Activated CD8-positive, alpha-beta memory T cell treated with anti-CD3 and anti-CD28 coated beads, Interleukin-2, amount 10 ng/mL, durations not matched to agents 7 days and 5 days (primary cell): ENCODE results near the gene RSPO4. TPM values are rescaled to one million over a fixed set of nuclear protein-coding genes. Genes with fewer than 3 reads are reported as not detected.

Experiments
- ATAC-seq: fragments of 150-1000 bp; cut with Tn5 transposase; one replicate; pipeline ENCODE4 v1.10.0; 2021; ENCODE audit warnings: moderate library complexity
- CTCF ChIA-PET: fragments of 350-600 bp; sonication (Branson Sonifier 250); formaldehyde crosslinking; loops from one replicate; lab custom pipeline; 2021; ENCODE audit warnings: antibody characterized with exemption; lab: Charles Lee
- DNase-seq: peaks from one replicate; pipeline ENCODE4 v3.0.0-alpha.2; 2020
- H3K27ac Mint-ChIP-seq: one replicate; pipeline ENCODE4 v1.8.0; 2021; ENCODE audit warnings: mild to moderate bottlenecking, mixed read lengths
- H3K27me3 Mint-ChIP-seq: one replicate; pipeline ENCODE4 v1.8.0; 2021; ENCODE audit warnings: mixed read lengths
- H3K36me3 Mint-ChIP-seq: one replicate; pipeline ENCODE4 v1.8.0; 2021; ENCODE audit warnings: mild to moderate bottlenecking, mixed read lengths
- H3K4me1 Mint-ChIP-seq: one replicate; pipeline ENCODE4 v1.8.0; 2021; ENCODE audit warnings: mixed read lengths
- H3K4me3 Mint-ChIP-seq: one replicate; pipeline ENCODE4 v1.8.0; 2021; ENCODE audit warnings: mild to moderate bottlenecking, moderate library complexity, mixed read lengths
- H3K9me3 Mint-ChIP-seq: one replicate; pipeline ENCODE4 v1.8.0; 2022; ENCODE audit warnings: low read depth, mixed read lengths
- total RNA-seq, 2 experiments: library from RNA; stranded (reverse); gene quantifications; one replicate each; pipeline ENCODE4 v1.2.3, GENCODE V29; 2021

The RSPO4 gene
- total RNA-seq, 2 experiments from 2014 or later: not detected

DNA sequence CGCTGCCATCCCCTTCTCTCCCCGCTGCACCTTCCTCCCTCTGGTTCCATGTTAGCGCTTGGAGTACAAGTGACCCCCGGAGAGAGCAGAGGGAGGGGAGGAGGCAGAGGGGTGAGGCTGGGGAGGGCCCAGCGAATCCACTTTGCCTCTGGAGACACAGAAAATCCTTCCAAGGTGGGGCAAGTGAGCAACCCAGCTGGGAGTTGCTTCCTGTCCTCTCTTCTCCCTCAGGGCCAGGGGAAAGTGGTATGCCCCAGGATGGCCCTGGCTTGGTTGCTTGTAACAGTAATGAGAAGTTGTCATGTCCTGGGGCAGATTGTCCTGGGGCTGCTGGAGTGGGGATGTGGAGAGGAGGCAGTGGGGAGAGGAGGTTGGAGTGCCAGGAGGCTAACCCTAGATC, 85.3 kb downstream of the RSPO4 start:
- H3K27ac Mint-ChIP-seq: no peak overlapping the region
- CTCF ChIA-PET: interaction anchor here (1.1 kb wide), 1 partner anchor 39 kb away, joined by 3 read pairs; no protein-coding TSS in a partner anchor

DNA sequence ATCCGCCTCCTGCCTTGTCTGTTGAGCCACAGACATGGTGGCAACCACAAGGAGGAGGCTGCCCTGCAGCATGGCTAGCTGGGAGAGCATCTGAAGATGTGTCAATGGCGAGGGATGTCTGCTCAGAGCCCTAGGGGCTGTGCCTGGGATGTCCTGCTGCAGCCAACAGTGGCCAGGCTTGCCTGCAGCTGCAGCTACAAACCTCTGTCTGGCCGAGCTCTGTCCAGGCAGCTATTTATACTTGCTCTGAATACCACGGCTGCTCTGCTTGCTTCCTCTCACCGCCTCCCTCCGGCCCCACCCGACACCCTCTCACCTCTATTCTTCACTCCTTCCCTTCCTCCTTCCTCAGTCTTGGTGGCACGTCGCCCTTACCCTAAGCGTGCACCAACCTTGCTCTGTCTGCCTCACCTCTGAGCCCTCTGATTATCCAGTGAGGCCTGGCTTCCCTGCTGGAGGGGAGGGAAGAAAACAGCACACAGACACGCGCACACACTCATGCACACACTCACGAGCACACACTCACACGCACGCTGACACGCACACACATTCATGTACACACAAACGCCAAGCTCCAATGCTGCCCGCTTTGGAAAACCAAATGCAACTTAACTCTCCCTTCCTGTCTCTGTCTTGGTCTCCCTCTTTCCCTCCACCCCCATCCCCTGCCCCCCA, 85.8 kb downstream of the RSPO4 start, which contains the start of gene ANGPT4:
Gene ANGPT4, minus strand, starts transcription at position 210 of the 675 bp plus-strand sequence. Its CDS starts 120 bp downstream, at position 90.
- DNase-seq (no peak), ATAC-seq (no peak)
- no peaks in the 10 kb centered on the region for H3K36me3 Mint-ChIP-seq
- peaks cover 12% of the 10 kb centered on the region for H3K27me3 Mint-ChIP-seq
- no peaks in the 10 kb centered on the region for H3K9me3 Mint-ChIP-seq
- CTCF ChIA-PET: interaction anchor here (1.1 kb wide), 1 partner anchor 39 kb away, joined by 3 read pairs; no protein-coding TSS in a partner anchor
- no peak within 1 kb of the TSS for H3K4me3 Mint-ChIP-seq
- no peak within 1 kb of the TSS for H3K27ac Mint-ChIP-seq
- H3K4me1 Mint-ChIP-seq: no peaks in the 10 kb centered on the region

More for the DNA sequence above, 85.3 kb downstream of the RSPO4 start:
- peaks cover 12% of the 10 kb centered on the region for H3K27me3 Mint-ChIP-seq
- no peak overlapping the region for H3K4me3 Mint-ChIP-seq
- no peaks in the 10 kb centered on the region for H3K36me3 Mint-ChIP-seq
- DNase-seq: no peak
- no peaks in the 10 kb centered on the region for H3K4me1 Mint-ChIP-seq
- no peak for ATAC-seq
- H3K9me3 Mint-ChIP-seq: no peaks in the 10 kb centered on the region

DNA sequence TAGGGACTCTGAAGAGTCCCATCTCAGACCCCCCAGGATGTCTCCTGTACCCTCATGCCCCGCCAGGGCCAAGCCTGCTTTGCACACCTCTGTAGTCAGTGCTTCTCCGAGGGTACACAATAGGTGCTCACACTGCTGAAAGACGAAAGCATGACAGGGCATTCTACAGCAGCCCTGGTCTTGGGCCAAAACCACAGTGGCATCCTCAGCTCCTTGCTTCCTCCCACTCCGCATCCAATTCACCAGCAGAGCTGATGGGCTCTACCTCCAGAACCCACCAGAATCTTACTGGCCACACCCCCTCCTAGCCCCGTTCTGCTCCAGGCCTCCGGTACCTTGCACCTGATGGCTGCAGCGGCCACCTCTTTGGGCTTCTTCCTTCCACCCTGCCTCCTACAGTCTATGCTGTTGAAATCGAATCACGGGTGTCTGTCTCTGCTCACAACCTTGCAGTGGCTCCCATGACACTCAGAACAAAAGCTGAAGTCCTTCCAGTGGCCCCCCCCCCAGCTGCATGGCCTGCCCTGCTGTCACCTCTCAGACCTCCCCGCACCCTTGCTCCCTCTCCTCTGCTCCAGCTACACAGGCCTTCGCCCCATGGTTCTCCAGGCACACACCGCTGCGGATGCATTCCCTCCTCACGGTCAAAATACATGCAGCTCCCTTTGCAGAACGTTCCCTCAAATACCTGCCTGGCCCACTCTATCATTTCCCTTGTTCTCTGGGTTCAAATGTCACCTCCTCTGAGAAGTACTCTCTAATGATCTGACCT, 87.2 kb downstream of the RSPO4 start:
- no peak for ATAC-seq
- H3K27me3 Mint-ChIP-seq: peaks cover 12% of the 10 kb centered on the region
- no peaks in the 10 kb centered on the region for H3K4me1 Mint-ChIP-seq
- CTCF ChIA-PET: no interaction called here
- no peak overlapping the region for H3K27ac Mint-ChIP-seq
- H3K36me3 Mint-ChIP-seq: no peaks in the 10 kb centered on the region
- H3K9me3 Mint-ChIP-seq: no peaks in the 10 kb centered on the region
- no peak for DNase-seq
- H3K4me3 Mint-ChIP-seq: no peak overlapping the region

DNA sequence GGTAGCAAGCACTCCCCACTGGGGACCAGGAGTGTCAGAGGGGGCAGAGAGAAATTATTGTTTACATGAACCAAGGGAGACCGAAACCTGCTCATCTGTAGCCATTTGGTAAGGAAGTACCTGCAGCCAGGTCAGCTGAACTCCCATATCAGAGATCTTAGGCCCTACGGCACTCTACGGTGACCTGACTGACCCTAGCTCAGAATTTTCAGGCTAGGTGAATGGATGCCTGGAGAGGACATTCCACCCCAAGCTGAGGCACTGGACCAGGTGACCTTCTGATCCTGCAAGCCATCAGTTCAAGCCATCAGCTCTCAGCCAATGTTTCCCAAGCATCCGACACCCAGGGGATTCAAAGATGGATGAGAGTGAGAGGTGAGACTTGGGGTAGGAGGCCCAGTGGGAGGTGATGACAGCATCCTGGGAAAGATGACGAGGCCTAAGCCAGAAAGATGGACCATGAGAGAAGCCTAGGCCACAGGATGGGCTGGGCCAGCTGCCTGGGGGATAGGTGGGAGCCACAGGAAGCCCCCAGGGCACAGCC, 88.7 kb downstream of the RSPO4 start:
- DNase-seq (no peak), ATAC-seq (no peak)
- no peaks in the 10 kb centered on the region for H3K4me1 Mint-ChIP-seq
- no peaks in the 10 kb centered on the region for H3K9me3 Mint-ChIP-seq
- H3K27ac Mint-ChIP-seq: no peak overlapping the region
- no peak overlapping the region for H3K4me3 Mint-ChIP-seq
- peaks cover 12% of the 10 kb centered on the region for H3K27me3 Mint-ChIP-seq
- CTCF ChIA-PET: interaction anchor here (2.1 kb wide), 1 partner anchor 95 kb away, joined by 7 read pairs; no protein-coding TSS in a partner anchor
- no peaks in the 10 kb centered on the region for H3K36me3 Mint-ChIP-seq

DNA sequence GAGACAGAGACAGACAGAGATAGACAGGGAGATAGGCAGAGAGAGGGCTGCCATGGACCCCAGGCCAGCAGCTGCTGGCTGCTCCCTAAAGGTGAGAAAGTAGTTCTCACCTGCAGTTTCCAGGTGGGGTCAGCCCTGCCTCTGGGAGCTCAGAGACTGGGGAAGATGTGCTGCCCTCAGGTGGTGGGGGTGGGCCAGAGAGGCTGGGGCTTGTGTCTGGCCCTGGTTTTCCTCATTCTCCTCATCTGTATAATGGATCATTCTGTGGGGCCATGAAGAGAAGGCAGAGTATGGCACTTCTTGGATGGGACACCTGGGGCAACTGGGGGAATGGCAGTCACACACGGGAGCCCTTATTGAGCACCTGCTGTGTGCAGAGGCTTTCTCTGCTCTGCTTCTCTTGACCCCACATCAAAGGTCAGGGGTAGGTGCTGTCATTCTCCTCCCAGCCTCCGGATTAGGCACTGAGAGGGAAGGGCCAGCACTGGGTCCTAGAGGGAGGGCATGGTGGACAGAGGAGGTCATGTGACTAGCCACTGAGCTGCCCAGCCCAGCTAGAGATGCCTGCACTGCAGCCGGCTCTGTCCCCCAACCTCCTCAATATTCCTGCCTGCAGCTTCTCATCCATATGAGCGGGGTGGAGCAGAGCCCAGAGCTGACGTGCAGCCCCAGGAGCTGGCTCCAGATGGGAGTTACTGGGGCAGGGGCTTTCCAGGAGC, 90.1 kb downstream of the RSPO4 start:
- Mint-ChIP-seq H3K4me3 (no peak overlapping the region), H3K36me3 (no peaks in the 10 kb centered on the region), H3K9me3 (no peaks in the 10 kb centered on the region), H3K4me1 (no peaks in the 10 kb centered on the region), H3K27ac (no peak overlapping the region), H3K27me3 (peaks cover 12% of the 10 kb centered on the region)
- CTCF ChIA-PET: interaction anchor here (1.2 to 2.1 kb wide), 2 partner anchors 78 to 94 kb away, joined by 4 to 7 read pairs; partner anchors contain the start of gene FAM110A
- ATAC-seq (no peak), DNase-seq (no peak)

DNA sequence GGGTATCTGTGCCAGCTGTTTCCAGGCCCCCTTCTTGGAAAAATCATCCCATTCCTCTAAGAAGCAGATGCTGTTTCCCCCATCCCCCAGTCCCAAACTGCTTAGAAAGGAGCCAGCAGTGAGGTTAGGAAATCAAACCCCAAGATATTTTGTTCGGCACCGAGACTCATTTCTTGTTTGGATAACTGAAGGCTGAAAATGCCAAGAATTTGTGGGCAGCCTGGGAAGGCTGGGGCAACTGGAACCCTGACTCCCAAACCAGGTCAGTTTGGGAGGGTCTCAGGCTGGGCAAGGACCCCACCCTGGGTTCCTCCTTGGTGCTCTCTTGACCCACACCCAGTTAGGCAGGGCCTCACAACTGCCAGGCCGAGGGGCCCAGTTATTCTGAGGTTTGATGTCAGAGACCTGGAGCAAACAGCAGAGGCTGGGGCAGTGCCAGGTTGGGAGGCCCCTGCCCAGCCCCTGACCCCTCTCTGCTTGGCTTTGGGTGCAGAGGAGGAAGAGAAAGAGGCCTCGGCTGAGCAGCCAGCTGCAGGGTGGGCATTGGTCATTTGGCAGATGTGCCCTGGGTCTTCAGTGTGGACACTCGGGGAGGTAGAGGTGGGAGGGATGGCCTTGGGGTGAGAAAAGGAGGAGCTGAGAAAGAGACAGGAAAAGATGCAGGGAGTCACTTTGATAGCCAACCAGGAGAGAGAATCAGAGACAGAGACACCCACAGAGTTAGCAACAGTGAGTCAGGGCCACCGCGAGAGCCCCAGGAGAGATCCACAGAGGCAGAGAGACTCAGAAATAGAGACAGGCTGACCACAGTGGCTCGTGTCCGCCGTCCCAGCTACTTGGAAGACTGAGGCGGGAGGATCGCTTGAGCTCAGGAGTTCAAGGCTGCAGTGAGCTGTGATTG, 91.0 kb downstream of the RSPO4 start:
- ATAC-seq (no peak), DNase-seq (no peak)
- H3K4me3 Mint-ChIP-seq: no peak overlapping the region
- CTCF ChIA-PET: interaction anchor here (1.2 to 2.1 kb wide), 2 partner anchors 78 to 93 kb away, joined by 4 to 7 read pairs; partner anchors contain the start of gene FAM110A
- no peak overlapping the region for H3K27ac Mint-ChIP-seq
- H3K4me1 Mint-ChIP-seq: no peaks in the 10 kb centered on the region
- no peaks in the 10 kb centered on the region for H3K9me3 Mint-ChIP-seq
- peaks cover 9% of the 10 kb centered on the region for H3K27me3 Mint-ChIP-seq
- H3K36me3 Mint-ChIP-seq: no peaks in the 10 kb centered on the region

DNA sequence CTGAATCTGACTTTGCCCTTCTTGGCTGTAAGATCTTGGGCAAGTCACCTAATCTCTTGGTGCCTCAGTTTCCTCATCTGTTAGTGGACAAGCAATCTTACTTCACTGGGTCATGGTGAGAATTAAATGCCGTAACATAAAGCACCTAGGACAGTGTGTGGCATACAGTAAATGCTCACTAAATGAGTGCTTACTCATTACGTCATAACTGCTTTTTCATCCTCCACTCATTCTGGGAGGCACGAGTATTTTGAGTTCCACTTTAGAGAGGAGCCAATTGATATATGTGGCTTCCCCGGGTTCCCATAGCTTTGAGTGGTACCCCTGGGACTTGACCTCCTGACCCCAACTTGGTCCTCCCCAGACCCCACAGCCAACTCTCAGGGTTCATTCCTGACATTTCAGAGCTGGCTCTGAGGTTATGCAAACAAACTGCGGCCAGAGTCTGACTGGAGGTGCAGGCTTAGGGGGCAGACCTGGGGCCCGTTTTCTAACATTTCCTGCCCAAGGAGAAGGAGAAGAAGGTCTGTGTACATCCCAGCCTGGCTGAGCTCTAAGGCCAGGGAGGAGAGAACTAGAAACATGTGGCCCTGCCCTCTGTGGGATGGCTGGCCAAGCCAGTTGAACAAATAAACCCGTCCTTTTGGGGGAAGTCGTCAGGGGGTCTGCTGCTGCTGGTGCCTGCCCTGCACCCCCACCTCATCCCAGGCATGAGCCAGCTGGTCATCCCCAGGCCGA, 91.8 kb downstream of the RSPO4 start:
- H3K27ac Mint-ChIP-seq: no peak overlapping the region
- CTCF ChIA-PET: interaction anchor here (0.8 kb wide), 1 partner anchor 92 kb away, joined by 5 read pairs; no protein-coding TSS in a partner anchor
- ATAC-seq (no peak), DNase-seq (no peak)
- no peak overlapping the region for H3K4me3 Mint-ChIP-seq
- peaks cover 9% of the 10 kb centered on the region for H3K27me3 Mint-ChIP-seq
- no peaks in the 10 kb centered on the region for H3K9me3 Mint-ChIP-seq
- H3K4me1 Mint-ChIP-seq: peaks cover under 1% of the 10 kb centered on the region
- no peaks in the 10 kb centered on the region for H3K36me3 Mint-ChIP-seq

DNA sequence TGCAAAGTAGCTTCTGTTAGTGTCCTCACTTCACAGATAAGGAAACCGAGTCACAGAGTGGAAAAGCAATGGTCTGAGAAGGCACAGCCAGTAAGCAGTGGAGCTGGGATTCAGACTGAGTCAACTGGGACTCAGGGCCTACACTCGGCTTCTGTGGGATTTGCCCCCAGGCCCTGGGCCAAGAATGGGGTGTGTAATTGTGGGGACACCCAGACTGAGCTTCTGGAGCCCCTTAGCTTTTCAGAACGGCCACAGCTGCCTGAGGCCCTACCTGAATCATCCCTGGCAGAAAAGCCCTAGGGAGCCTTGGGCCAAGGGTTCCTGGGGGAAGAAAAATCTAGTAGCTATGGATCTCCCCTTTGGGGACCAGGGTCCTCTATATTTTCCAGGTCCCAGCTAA, 92.5 kb downstream of the RSPO4 start:
- no peaks in the 10 kb centered on the region for H3K9me3 Mint-ChIP-seq
- no peak overlapping the region for H3K27ac Mint-ChIP-seq
- ATAC-seq (no peak), DNase-seq (no peak)
- CTCF ChIA-PET: interaction anchor here (0.8 kb wide), 1 partner anchor 91 kb away, joined by 5 read pairs; no protein-coding TSS in a partner anchor
- H3K4me3 Mint-ChIP-seq: no peak overlapping the region
- H3K36me3 Mint-ChIP-seq: no peaks in the 10 kb centered on the region
- H3K27me3 Mint-ChIP-seq: peaks cover 9% of the 10 kb centered on the region
- H3K4me1 Mint-ChIP-seq: peaks cover 2% of the 10 kb centered on the region

Other genes starting within 250 kb of the RSPO4 start
- gene SLC52A3, start 233.8 kb downstream of the RSPO4 start, total RNA-seq: not detected
- 10 to 100 TPM; 34.3 to 37.0 TPM for gene FAM110A, start 168.6 kb downstream of the RSPO4 start, total RNA-seq
- not detected for gene ANGPT4, start 86.0 kb downstream of the RSPO4 start, total RNA-seq
- 100 to 1,000 TPM; 146 to 147 TPM for gene PSMF1, start 116.3 kb upstream of the RSPO4 start, total RNA-seq
- under 1 TPM; 0.45 to 0.55 TPM for gene TMEM74B, start 182.7 kb upstream of the RSPO4 start, total RNA-seq
- gene C20orf202, start 201.1 kb upstream of the RSPO4 start, total RNA-seq: not detected
- under 1 TPM in 1 of 2 experiments, not detected in 1; 0.67 TPM for gene RAD21L1, start 223.7 kb upstream of the RSPO4 start, total RNA-seq